Fibroblast of the conjunctiva (primary cell): ENCODE results near the gene ARHGAP20.

ENCODE experiments used
- DNase-seq: peaks from one replicate; pipeline ENCODE4 v3.0.0-alpha.2; 2010; ENCODE audit warnings: low read depth

ARHGAP20 gene

GRCh38 chr11:110614031-110614430, 98.2 kb downstream of the ARHGAP20 start:
- DNase-seq: no peak

GRCh38 chr11:110613197-110613918, 98.9 kb downstream of the ARHGAP20 start:
- no peak for DNase-seq

- no peak for DNase-seq
These were observed 105.8 kb downstream of the ARHGAP20 start for GRCh38 chr11:110606415-110606814.

- DNase-seq: no peak
These were observed 110.3 kb downstream of the ARHGAP20 start for GRCh38 chr11:110601936-110602335.

GRCh38 chr11:110600322-110600721, 111.9 kb downstream of the ARHGAP20 start:
- DNase-seq: no peak

GRCh38 chr11:110599207-110599606, 113.0 kb downstream of the ARHGAP20 start:
- DNase-seq: no peak

GRCh38 chr11:110598725-110599124, 113.5 kb downstream of the ARHGAP20 start:
- no peak for DNase-seq

- DNase-seq: no peak
These were observed 124.3 kb downstream of the ARHGAP20 start for GRCh38 chr11:110587972-110588371.

GRCh38 chr11:110587129-110587528, 125.1 kb downstream of the ARHGAP20 start:
- DNase-seq: no peak

- no peak for DNase-seq
These were observed 128.1 kb downstream of the ARHGAP20 start for GRCh38 chr11:110584150-110584549.

- no peak for DNase-seq
These were observed 129.4 kb downstream of the ARHGAP20 start for GRCh38 chr11:110582728-110583432.

- DNase-seq: no peak
These were observed 131.7 kb downstream of the ARHGAP20 start for GRCh38 chr11:110580571-110580970.

GRCh38 chr11:110573411-110573810, 138.8 kb downstream of the ARHGAP20 start:
- DNase-seq: no peak

- no peak for DNase-seq
These were observed 141.0 kb downstream of the ARHGAP20 start for GRCh38 chr11:110571081-110571720.

- DNase-seq: no peak
These were observed 145.7 kb downstream of the ARHGAP20 start for GRCh38 chr11:110566577-110566976.

GRCh38 chr11:110565357-110566336, 146.6 kb downstream of the ARHGAP20 start:
- DNase-seq: no peak

- no peak for DNase-seq
These were observed 147.4 kb downstream of the ARHGAP20 start for GRCh38 chr11:110564676-110565356.

- DNase-seq: no peak
These were observed 167.5 kb downstream of the ARHGAP20 start for GRCh38 chr11:110544779-110545178.

- no peak for DNase-seq
These were observed 174.1 kb downstream of the ARHGAP20 start for GRCh38 chr11:110538154-110538553.

GRCh38 chr11:110530900-110531741, 181.1 kb downstream of the ARHGAP20 start:
- DNase-seq: no peak
